Smooth muscle cell (in vitro differentiated cells): Measurements from ENCODE around the gene AGRN. TPM values are rescaled to one million over a fixed set of nuclear protein-coding genes. Genes with fewer than 3 reads are reported as not detected.

Experiments
- DNase-seq: peaks from one replicate; lab custom pipeline; 2025; ENCODE audit not compliant: unreplicated experiment; lab: John Stamatoyannopoulos, UW
- H2AFZ ChIP-seq: fragments of 200-600 bp; sonication (generic); 2 replicates; pipeline ENCODE4 v1.6.0; 2016; ENCODE audit warnings: antibody characterized with exemption, low read depth, mild to moderate bottlenecking
- H3F3A ChIP-seq: fragments of 200-600 bp; sonication (generic); 2 replicates; pipeline ENCODE4 v1.6.0; 2017; ENCODE audit warnings: antibody characterized with exemption, low read depth
- H3K27ac ChIP-seq: fragments of 200-600 bp; sonication (generic); 2 replicates; pipeline ENCODE4 v1.5.1; 2016; ENCODE audit warnings: low read depth, mild to moderate bottlenecking
- H3K27me3 ChIP-seq: fragments of 200-600 bp; sonication (generic); 2 replicates; pipeline ENCODE4 v1.6.1; 2016; ENCODE audit warnings: low read depth, mild to moderate bottlenecking
- H3K36me3 ChIP-seq: fragments of 200-600 bp; sonication (generic); 2 replicates; pipeline ENCODE4 v1.5.1; 2016; ENCODE audit warnings: low read depth
- H3K4me1 ChIP-seq: fragments of 200-600 bp; sonication (generic); 2 replicates; pipeline ENCODE4 v1.5.1; 2016; ENCODE audit warnings: low read depth
- H3K4me2 ChIP-seq: fragments of 200-600 bp; sonication (generic); 2 replicates; pipeline ENCODE4 v1.6.0; 2016; ENCODE audit warnings: mild to moderate bottlenecking
- H3K4me3 ChIP-seq: fragments of 200-600 bp; sonication (generic); 2 replicates; pipeline ENCODE4 v1.5.1; 2016; ENCODE audit warnings: mild to moderate bottlenecking
- H3K79me2 ChIP-seq: fragments of 200-600 bp; sonication (generic); 2 replicates; pipeline ENCODE4 v1.6.0; 2016; ENCODE audit warnings: low read depth, mild to moderate bottlenecking
- H3K9ac ChIP-seq: fragments of 200-600 bp; sonication (generic); 2 replicates; pipeline ENCODE4 v1.6.0; 2016; ENCODE audit warnings: low read depth
- H3K9me3 ChIP-seq: fragments of 200-600 bp; sonication (generic); replicated peaks from 2 replicates; pipeline ENCODE4 v1.5.1; 2016; ENCODE audit warnings: low read depth
- H4K20me1 ChIP-seq: fragments of 200-600 bp; sonication (generic); 2 replicates; pipeline ENCODE4 v1.6.0; 2016; ENCODE audit warnings: low read depth
- WGBS: methylation state at CpG from one replicate; pipeline ENCODE4 v1.1.7; 2016; ENCODE audit warnings: low lambda C conversion rate; 5-methylcytosine and 5-hydroxymethylcytosine counted together
- polyA plus RNA-seq: library from polyadenylated mRNA; unstranded; fragments of >200 nt; fragmentation: Nextera tagmentation; extraction: Ambion mirVana; gene quantifications from 2 replicates; pipeline ENCODE4 v1.2.1, GENCODE V29; 2016
- total RNA-seq: library from RNA; depleted of rRNA; stranded (reverse); fragments of >200 nt; gene quantifications from 2 replicates; pipeline ENCODE4 v1.2.3, GENCODE V29; 2014
- TF ChIP-seq, protein P1 (sequence below): fragments of 200-600 bp; sonication (generic); IDR thresholded peaks from 2 replicates; pipeline ENCODE4 v1.5.1; 2017; ENCODE audit warnings: borderline replicate concordance, mild to moderate bottlenecking, antibody characterized with exemption; ENCODE audit not compliant: insufficient read depth, poor library complexity, severe bottlenecking

AGRN gene
- total and polyA plus RNA-seq, 2 experiments from 2014 or later: 17.5 to 24.7 TPM

GRCh38 chr1:1092149-1092855 lies 72.4 kb downstream of the AGRN start:
- TF ChIP-seq, protein P1, sequence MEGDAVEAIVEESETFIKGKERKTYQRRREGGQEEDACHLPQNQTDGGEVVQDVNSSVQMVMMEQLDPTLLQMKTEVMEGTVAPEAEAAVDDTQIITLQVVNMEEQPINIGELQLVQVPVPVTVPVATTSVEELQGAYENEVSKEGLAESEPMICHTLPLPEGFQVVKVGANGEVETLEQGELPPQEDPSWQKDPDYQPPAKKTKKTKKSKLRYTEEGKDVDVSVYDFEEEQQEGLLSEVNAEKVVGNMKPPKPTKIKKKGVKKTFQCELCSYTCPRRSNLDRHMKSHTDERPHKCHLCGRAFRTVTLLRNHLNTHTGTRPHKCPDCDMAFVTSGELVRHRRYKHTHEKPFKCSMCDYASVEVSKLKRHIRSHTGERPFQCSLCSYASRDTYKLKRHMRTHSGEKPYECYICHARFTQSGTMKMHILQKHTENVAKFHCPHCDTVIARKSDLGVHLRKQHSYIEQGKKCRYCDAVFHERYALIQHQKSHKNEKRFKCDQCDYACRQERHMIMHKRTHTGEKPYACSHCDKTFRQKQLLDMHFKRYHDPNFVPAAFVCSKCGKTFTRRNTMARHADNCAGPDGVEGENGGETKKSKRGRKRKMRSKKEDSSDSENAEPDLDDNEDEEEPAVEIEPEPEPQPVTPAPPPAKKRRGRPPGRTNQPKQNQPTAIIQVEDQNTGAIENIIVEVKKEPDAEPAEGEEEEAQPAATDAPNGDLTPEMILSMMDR: no peak
- Histone ChIP-seq H3K4me2 (no peak overlapping the region), H3K4me1 (no peaks in the 10 kb centered on the region), H3K4me3 (no peak overlapping the region), H3K27me3 (no peaks in the 10 kb centered on the region), H3K9ac (no peak overlapping the region), H4K20me1 (no peaks in the 10 kb centered on the region), H3K9me3 (no peaks in the 10 kb centered on the region), H3K27ac (no peak overlapping the region), H3F3A (no peaks in the 10 kb centered on the region), H3K79me2 (no peaks in the 10 kb centered on the region), H2AFZ (no peak overlapping the region), H3K36me3 (no peaks in the 10 kb centered on the region)
- DNase-seq: no peak
- WGBS: 99% methylated on average over 27 of the region's 28 CpGs

- Histone ChIP-seq H3K9ac (no peak overlapping the region), H4K20me1 (no peaks in the 10 kb centered on the region), H3K4me1 (no peaks in the 10 kb centered on the region), H3K27ac (no peak overlapping the region), H2AFZ (no peak overlapping the region), H3K4me2 (no peak overlapping the region), H3K4me3 (no peak overlapping the region), H3K27me3 (no peaks in the 10 kb centered on the region), H3K36me3 (no peaks in the 10 kb centered on the region), H3K79me2 (no peaks in the 10 kb centered on the region), H3F3A (no peaks in the 10 kb centered on the region), H3K9me3 (no peaks in the 10 kb centered on the region)
- 89% methylated on average over 14 of the region's 14 CpGs for whole genome bisulfite sequencing
- DNase-seq: no peak
- TF ChIP-seq, protein P1: no peak
Measured at GRCh38 chr1:1092894-1093609, 73.1 kb downstream of the AGRN start.

- H3F3A ChIP-seq: no peaks in the 10 kb centered on the region
- DNase-seq: no peak
- no peak overlapping the region for H3K9ac ChIP-seq
- no peak overlapping the region for H3K4me3 ChIP-seq
- TF ChIP-seq, protein P1: no peak
- H3K27ac ChIP-seq: no peak overlapping the region
- H3K36me3 ChIP-seq: no peaks in the 10 kb centered on the region
- no peaks in the 10 kb centered on the region for H3K4me1 ChIP-seq
- no peaks in the 10 kb centered on the region for H4K20me1 ChIP-seq
- no peak overlapping the region for H2AFZ ChIP-seq
- no peak overlapping the region for H3K4me2 ChIP-seq
- 98% methylated on average over 10 of the region's 10 CpGs for WGBS
- H3K9me3 ChIP-seq: no peaks in the 10 kb centered on the region
- no peaks in the 10 kb centered on the region for H3K79me2 ChIP-seq
- H3K27me3 ChIP-seq: no peaks in the 10 kb centered on the region
Measured at GRCh38 chr1:1093610-1093943, 73.7 kb downstream of the AGRN start.
